GM23338 (cell line): ENCODE data around the gene SLC7A4. TPM values are rescaled to one million over a fixed set of nuclear protein-coding genes. Genes with fewer than 3 reads are reported as not detected.

ENCODE experiments used
- ATAC-seq: fragments of 200-7000 bp; cut with Tn5 transposase; 3 replicates; pipeline ENCODE4 v1.9.1; 2020
- DNase-seq: peaks from one replicate; pipeline ENCODE4 v3.0.0-alpha.2; 2015; ENCODE audit warnings: low spot score
- H2AFZ ChIP-seq: fragments of 200-600 bp; sonication (generic); 2 replicates; pipeline ENCODE4 v1.8.0; 2016; ENCODE audit warnings: antibody characterized with exemption, mild to moderate bottlenecking, moderate library complexity
- H3F3A ChIP-seq: fragments of 200-600 bp; sonication (generic); replicated peaks from 2 replicates; pipeline ENCODE4 v1.8.0; 2017; ENCODE audit warnings: antibody characterized with exemption, mixed run types, low read depth
- H3K27ac ChIP-seq: fragments of 200-600 bp; sonication (generic); 2 replicates; pipeline ENCODE4 v1.6.1; 2016; ENCODE audit warnings: low read depth
- H3K27me3 ChIP-seq: fragments of 200-600 bp; sonication (generic); 2 replicates; pipeline ENCODE4 v1.8.0; 2016; ENCODE audit warnings: mild to moderate bottlenecking, mixed run types, moderate library complexity; ENCODE audit not compliant: insufficient read depth
- H3K36me3 ChIP-seq: fragments of 200-600 bp; sonication (generic); 2 replicates; pipeline ENCODE4 v1.8.0; 2016; ENCODE audit warnings: mild to moderate bottlenecking; ENCODE audit not compliant: insufficient read depth
- H3K4me1 ChIP-seq: fragments of 200-600 bp; sonication (generic); 2 replicates; pipeline ENCODE4 v1.8.0; 2016; ENCODE audit warnings: mild to moderate bottlenecking, moderate library complexity; ENCODE audit not compliant: insufficient read depth
- H3K4me2 ChIP-seq: fragments of 200-600 bp; sonication (generic); 2 replicates; pipeline ENCODE4 v1.7.1; 2017; ENCODE audit warnings: mixed run types
- H3K4me3 ChIP-seq: fragments of 200-600 bp; sonication (generic); 2 replicates; pipeline ENCODE4 v1.6.1; 2016; ENCODE audit warnings: mixed run types
- H3K79me2 ChIP-seq: fragments of 200-600 bp; sonication (generic); replicated peaks from 2 replicates; pipeline ENCODE4 v1.8.0; 2017; ENCODE audit warnings: mild to moderate bottlenecking; ENCODE audit not compliant: insufficient read depth
- H3K9me2 ChIP-seq: fragments of 200-600 bp; sonication (generic); 2 replicates; pipeline ENCODE4 v1.8.0; 2017; ENCODE audit not compliant: insufficient read depth
- H4K20me1 ChIP-seq: fragments of 200-600 bp; sonication (generic); replicated peaks from 2 replicates; pipeline ENCODE4 v1.8.0; 2017; ENCODE audit warnings: mild to moderate bottlenecking; ENCODE audit not compliant: insufficient read depth
- H3K27ac Mint-ChIP-seq: 2 replicates; pipeline ENCODE4 v1.8.0; 2020; ENCODE audit warnings: inconsistent platforms, mild to moderate bottlenecking, moderate library complexity, mixed read lengths
- H3K27me3 Mint-ChIP-seq: 3 replicates; pipeline ENCODE4 v1.8.0; 2022; ENCODE audit warnings: low read depth, mild to moderate bottlenecking, moderate library complexity, mixed read lengths, inconsistent platforms; ENCODE audit not compliant: insufficient read depth, poor library complexity
- H3K36me3 Mint-ChIP-seq: 3 replicates; pipeline ENCODE4 v1.8.0; 2021; ENCODE audit warnings: low read depth, mild to moderate bottlenecking, inconsistent platforms, moderate library complexity, mixed read lengths
- H3K4me1 Mint-ChIP-seq: 3 replicates; pipeline ENCODE4 v1.8.0; 2020; ENCODE audit warnings: mild to moderate bottlenecking, inconsistent platforms, mixed read lengths
- H3K4me3 Mint-ChIP-seq: 3 replicates; pipeline ENCODE4 v1.8.0; 2021; ENCODE audit warnings: moderate library complexity, mild to moderate bottlenecking, inconsistent platforms, mixed read lengths
- H3K9me3 Mint-ChIP-seq: 3 replicates; pipeline ENCODE4 v1.8.0; 2020; ENCODE audit warnings: moderate library complexity, mild to moderate bottlenecking, inconsistent platforms, mixed read lengths
- CREB1 ChIP-seq: fragments of 250-450 bp; sonication (Bioruptor Pico); IDR thresholded peaks from 2 replicates; pipeline ENCODE4 v1.5.0; 2020; ENCODE audit warnings: low read depth, mild to moderate bottlenecking, moderate library complexity
- ETS1 ChIP-seq: IDR thresholded peaks from 2 replicates; pipeline ENCODE4 v1.6.1; 2016; ENCODE audit warnings: antibody characterized with exemption
- NANOG ChIP-seq: IDR thresholded peaks from 2 replicates; pipeline ENCODE4 v1.6.1; 2016; ENCODE audit warnings: antibody characterized with exemption, borderline replicate concordance
- POLR2AphosphoS5 ChIP-seq: IDR thresholded peaks from 2 replicates; pipeline ENCODE4 v1.6.1; 2016; ENCODE audit warnings: antibody characterized with exemption, low read depth
- polyA plus RNA-seq: library from polyadenylated mRNA; unstranded; fragments of >200 nt; fragmentation: Nextera tagmentation; extraction: Ambion mirVana; gene quantifications from 2 replicates; pipeline ENCODE4 v1.2.1, GENCODE V29; 2016
- total RNA-seq: library from RNA; depleted of rRNA; stranded (reverse); fragments of >200 nt; shearing (Covaris generic); gene quantifications from 2 replicates; pipeline ENCODE4 v1.2.3, GENCODE V29; 2014
- TF ChIP-seq, protein P1 (sequence below): fragments of 250-450 bp; sonication (Bioruptor Pico); IDR thresholded peaks from 2 replicates; pipeline ENCODE4 v1.5.0; 2020; ENCODE audit warnings: mild to moderate bottlenecking, moderate library complexity

The SLC7A4 gene
- total and polyA plus RNA-seq, 2 experiments from 2014 or later, result 0.07 to 0.44 TPM

DNA sequence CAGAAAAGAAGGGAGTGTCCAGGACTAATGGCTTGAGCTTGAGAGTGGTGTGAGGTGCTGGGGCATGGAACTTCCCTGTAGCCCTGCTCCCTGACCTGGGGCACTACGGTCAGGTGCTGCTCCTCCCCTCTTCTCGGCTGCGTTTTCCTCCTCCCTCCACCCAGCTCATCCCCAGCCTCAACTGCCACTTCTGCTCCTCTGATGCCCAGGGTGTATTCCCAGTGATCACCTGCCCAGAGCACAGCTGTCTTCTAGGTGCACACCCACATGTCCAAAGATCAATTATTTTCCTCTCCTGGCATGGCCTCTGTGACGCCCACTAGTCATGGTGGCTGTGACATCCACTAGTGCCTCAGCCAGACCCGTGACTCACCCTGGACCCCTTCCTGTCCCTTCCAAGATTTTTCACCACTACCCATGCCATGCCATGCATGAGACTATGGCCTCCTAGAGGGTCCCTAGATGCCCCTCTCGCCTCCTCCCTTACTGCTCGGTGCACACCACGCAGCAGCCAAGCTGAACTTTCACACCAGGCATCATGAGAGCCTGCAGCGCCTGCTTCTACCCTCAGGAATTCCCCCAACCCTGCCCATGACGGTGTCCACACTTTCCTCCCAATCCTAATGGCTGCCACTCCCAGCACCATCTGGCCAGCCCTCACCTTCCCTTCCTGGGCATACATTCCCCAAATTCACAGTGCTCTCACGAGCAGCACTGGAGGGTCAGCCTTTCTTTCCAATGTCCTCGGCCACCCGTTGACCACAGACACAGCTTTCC lies 15.5 kb downstream of the SLC7A4 start:
- Histone ChIP-seq H3K4me1 (peaks cover 11% of the 10 kb centered on the region), H3K4me3 (no peak overlapping the region), H4K20me1 (no peaks in the 10 kb centered on the region), H3K27me3 (no peaks in the 10 kb centered on the region), H3K4me2 (no peak overlapping the region), H3K79me2 (no peaks in the 10 kb centered on the region), H3K9me2 (no peaks in the 10 kb centered on the region), H2AFZ (no peak overlapping the region), H3F3A (no peaks in the 10 kb centered on the region), H3K36me3 (no peaks in the 10 kb centered on the region), H3K27ac (no peak overlapping the region)
- no peak for ATAC-seq
- peaks cover 21% of the 10 kb centered on the region for H3K27me3 Mint-ChIP-seq
- H3K4me1 Mint-ChIP-seq, result peaks cover 19% of the 10 kb centered on the region; the same call in 2 of the 3 replicates
- no peak overlapping the region for H3K27ac Mint-ChIP-seq
- no peaks in the 10 kb centered on the region for H3K36me3 Mint-ChIP-seq
- H3K4me3 Mint-ChIP-seq, result no peak overlapping the region; the same call in 2 of the 3 replicates
- H3K9me3 Mint-ChIP-seq, result peaks cover 2% of the 10 kb centered on the region; the same call in 2 of the 3 replicates
- DNase-seq, result no peak
- TF ChIP-seq CREB1 (CRISPR knock-in tag) (no peak), NANOG (no peak), ETS1 (no peak), POLR2AphosphoS5 (no peak)
- TF ChIP-seq, protein P1, sequence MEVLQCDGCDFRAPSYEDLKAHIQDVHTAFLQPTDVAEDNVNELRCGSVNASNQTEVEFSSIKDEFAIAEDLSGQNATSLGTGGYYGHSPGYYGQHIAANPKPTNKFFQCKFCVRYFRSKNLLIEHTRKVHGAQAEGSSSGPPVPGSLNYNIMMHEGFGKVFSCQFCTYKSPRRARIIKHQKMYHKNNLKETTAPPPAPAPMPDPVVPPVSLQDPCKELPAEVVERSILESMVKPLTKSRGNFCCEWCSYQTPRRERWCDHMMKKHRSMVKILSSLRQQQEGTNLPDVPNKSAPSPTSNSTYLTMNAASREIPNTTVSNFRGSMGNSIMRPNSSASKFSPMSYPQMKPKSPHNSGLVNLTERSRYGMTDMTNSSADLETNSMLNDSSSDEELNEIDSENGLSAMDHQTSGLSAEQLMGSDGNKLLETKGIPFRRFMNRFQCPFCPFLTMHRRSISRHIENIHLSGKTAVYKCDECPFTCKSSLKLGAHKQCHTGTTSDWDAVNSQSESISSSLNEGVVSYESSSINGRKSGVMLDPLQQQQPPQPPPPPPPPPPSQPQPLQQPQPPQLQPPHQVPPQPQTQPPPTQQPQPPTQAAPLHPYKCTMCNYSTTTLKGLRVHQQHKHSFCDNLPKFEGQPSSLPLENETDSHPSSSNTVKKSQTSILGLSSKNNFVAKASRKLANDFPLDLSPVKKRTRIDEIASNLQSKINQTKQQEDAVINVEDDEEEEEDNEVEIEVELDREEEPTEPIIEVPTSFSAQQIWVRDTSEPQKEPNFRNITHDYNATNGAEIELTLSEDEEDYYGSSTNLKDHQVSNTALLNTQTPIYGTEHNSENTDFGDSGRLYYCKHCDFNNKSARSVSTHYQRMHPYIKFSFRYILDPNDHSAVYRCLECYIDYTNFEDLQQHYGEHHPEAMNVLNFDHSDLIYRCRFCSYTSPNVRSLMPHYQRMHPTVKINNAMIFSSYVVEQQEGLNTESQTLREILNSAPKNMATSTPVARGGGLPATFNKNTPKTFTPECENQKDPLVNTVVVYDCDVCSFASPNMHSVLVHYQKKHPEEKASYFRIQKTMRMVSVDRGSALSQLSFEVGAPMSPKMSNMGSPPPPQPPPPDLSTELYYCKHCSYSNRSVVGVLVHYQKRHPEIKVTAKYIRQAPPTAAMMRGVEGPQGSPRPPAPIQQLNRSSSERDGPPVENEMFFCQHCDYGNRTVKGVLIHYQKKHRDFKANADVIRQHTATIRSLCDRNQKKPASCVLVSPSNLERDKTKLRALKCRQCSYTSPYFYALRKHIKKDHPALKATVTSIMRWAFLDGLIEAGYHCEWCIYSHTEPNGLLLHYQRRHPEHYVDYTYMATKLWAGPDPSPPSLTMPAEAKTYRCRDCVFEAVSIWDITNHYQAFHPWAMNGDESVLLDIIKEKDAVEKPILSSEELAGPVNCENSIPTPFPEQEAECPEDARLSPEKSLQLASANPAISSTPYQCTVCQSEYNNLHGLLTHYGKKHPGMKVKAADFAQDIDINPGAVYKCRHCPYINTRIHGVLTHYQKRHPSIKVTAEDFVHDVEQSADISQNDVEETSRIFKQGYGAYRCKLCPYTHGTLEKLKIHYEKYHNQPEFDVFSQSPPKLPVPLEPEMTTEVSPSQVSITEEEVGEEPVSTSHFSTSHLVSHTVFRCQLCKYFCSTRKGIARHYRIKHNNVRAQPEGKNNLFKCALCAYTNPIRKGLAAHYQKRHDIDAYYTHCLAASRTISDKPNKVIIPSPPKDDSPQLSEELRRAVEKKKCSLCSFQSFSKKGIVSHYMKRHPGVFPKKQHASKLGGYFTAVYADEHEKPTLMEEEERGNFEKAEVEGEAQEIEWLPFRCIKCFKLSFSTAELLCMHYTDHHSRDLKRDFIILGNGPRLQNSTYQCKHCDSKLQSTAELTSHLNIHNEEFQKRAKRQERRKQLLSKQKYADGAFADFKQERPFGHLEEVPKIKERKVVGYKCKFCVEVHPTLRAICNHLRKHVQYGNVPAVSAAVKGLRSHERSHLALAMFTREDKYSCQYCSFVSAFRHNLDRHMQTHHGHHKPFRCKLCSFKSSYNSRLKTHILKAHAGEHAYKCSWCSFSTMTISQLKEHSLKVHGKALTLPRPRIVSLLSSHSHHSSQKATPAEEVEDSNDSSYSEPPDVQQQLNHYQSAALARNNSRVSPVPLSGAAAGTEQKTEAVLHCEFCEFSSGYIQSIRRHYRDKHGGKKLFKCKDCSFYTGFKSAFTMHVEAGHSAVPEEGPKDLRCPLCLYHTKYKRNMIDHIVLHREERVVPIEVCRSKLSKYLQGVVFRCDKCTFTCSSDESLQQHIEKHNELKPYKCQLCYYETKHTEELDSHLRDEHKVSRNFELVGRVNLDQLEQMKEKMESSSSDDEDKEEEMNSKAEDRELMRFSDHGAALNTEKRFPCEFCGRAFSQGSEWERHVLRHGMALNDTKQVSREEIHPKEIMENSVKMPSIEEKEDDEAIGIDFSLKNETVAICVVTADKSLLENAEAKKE (CRISPR knock-in tag), result no peak
